CMK (cell line): ENCODE measurements around the gene TMEM80.
A peak's percentile ranks its signal among the peaks of the same experiment; 100 is the strongest.
"Not testable (repeated sequence)": the region's sequence is repeated elsewhere in the genome, so short reads cannot be mapped to it uniquely, and the experiment has no call there.

ENCODE experiments used
- DNase-seq: peaks from one replicate; pipeline ENCODE4 v3.0.0-alpha.2; 2010; ENCODE audit warnings: low read depth

The TMEM80 gene

GRCh38 chr11:695538-696248 lies at the start of gene TMEM80:
Gene TMEM80, plus strand, starts transcription at chr11:695816. Its CDS starts 12 bp downstream, at chr11:695828.
- DNase-seq = peak; percentile 65

- no peak for DNase-seq
Measured at GRCh38 chr11:646214-646613, 49.4 kb upstream of the TMEM80 start.

GRCh38 chr11:647672-648158 lies 47.9 kb upstream of the TMEM80 start:
- DNase-seq = not testable (repeated sequence)

- no peak for DNase-seq
Measured at GRCh38 chr11:650482-650881, 45.1 kb upstream of the TMEM80 start.

DNA sequence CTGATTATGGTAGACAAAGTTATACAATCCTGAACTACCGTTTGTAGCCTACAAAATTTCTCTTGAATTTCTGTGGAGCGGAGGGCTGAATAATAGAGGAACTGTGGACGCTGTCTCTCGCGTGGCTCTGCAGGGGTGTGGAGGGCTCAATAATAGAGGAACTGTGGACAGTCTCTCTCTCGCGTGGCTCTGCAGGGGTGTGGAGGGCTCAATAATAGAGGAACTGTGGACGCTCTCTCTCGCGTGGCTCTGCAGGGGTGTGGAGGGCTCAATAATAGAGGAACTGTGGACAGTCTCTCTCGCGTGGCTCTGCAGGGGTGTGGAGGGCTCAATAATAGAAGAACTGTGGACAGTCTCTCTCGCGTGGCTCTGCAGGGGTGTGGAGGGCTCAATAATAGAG lies 42.5 kb upstream of the TMEM80 start:
- DNase-seq = not testable (repeated sequence)

GRCh38 chr11:653837-654236 lies 41.8 kb upstream of the TMEM80 start:
- DNase-seq = no peak

- not testable (repeated sequence) for DNase-seq
Measured at GRCh38 chr11:654444-654843, 41.2 kb upstream of the TMEM80 start.

GRCh38 chr11:655036-655726 lies 40.4 kb upstream of the TMEM80 start:
- DNase-seq = no peak

DNA sequence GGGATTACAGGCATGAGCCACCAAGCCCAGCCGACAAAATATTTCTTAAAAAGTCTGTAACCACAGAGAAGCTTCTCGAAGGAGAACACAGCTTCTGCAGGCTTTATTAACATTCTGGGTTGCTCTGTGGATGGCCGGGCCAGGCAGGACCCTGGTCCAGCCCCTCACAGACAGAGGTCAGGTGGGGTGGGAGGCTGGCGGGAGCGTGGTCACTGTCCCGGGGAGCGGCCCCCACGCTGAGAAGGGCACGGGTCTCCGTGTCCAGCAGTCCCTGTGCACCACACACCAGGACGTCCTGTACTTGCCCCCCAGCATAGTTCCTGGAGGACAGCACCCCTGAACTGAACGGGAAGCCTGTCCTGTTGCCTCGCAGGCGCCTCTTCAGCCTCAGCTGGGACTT lies 39.2 kb upstream of the TMEM80 start:
- DNase-seq = no peak

DNA sequence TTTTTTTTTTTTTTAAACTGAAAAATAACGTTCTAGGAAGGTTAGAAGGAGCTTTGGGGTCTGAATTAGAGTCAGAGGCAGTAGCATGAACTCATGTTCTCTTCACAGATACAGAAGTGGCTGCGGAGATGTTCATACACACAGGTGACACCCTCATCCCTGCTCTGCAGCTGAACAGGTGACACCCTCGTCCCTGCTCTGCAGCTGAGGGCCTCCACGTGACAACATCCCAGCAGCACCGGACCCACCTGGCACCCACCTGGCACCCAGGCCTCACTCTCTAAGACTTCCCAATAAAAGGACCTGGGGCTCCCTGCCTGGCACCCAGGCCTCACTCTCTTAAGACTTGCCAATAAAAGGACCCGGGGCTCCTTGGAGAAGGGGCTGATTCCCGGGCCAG lies 38.8 kb upstream of the TMEM80 start:
- DNase-seq = no peak

- DNase-seq = no peak
Measured at GRCh38 chr11:657691-658126, 37.9 kb upstream of the TMEM80 start.

- no peak for DNase-seq
Measured at GRCh38 chr11:659532-660085, 36.0 kb upstream of the TMEM80 start.

GRCh38 chr11:660281-660680 lies 35.3 kb upstream of the TMEM80 start:
- DNase-seq = no peak

- no peak for DNase-seq
Measured at GRCh38 chr11:660681-661444, 34.8 kb upstream of the TMEM80 start.

DNA sequence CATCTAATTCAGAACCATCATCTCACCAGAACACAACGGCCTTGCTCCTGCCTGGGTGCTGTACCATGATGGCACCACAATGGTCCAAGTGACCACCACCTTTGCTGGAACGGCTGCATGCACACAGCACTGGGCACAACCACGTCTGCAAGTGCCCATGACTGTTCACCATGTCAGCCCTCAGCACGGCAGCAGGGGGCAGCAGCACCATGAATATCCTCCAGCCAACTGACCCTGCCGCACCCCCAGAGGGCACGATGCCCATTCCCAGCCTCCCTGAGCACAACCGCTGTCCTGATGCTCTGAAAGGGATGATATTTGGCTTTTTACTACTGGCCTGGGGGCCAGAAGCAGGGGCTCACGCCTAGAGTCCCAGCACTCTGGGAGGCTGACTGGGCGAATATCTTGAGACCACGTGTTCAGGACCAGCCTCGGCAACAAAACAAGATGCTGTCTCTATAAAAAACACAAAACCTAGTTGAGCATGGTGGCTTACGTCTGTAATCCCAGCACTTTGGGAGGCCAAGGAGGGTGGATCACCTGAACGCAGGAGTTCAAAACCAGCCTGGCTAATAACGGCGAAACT lies 32.8 kb upstream of the TMEM80 start:
- DNase-seq = no peak

DNA sequence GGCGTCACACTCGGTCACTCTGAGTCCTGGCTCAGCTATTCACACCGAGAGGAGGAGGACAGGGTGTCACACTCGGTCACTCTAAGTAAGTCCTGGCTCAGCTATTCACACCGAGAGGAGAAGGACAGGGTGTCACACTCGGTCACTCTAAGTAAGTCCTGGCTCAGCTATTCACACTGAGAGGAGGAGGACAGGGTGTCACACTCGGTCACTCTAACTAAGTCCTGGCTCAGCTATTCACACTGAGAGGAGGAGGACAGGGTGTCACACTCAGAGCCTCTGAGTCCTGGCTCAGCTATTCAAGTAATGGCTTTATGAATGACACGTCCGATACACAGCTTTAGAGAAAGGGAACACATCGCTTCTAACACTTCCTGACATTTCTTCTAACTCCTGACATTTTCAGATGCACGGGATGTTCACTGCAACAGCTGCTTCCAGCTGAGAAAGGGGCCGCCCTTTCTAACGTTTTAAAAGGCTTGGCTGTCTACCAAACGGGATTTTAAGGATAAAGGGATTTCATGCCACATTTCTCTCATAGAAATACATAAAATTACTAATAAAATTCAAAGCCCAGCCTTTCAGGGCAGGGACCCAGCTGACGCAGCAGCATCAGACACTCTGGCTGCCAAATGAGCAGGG lies 30.4 kb upstream of the TMEM80 start:
- no peak for DNase-seq

GRCh38 chr11:665704-666281 lies 29.8 kb upstream of the TMEM80 start:
- no peak for DNase-seq

DNA sequence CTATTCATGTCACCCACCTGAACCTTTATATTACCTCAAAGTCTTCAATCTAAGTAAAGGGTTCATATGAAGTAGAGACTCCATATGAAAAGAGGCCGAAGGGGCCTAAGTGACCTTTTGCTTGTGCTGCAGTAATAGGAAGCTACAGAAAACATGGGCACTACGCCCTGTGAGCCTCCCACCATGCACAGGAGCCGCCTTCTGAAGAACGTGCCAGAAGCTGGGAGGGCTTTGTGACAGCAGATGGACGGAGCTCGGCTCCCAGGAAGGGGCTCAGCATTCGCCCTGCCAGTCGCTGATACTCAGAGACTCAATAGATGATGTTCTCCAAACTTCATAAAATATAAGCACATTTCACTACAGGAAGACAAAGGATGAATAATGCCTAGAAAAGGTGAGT lies 21.8 kb upstream of the TMEM80 start:
- no peak for DNase-seq

DNA sequence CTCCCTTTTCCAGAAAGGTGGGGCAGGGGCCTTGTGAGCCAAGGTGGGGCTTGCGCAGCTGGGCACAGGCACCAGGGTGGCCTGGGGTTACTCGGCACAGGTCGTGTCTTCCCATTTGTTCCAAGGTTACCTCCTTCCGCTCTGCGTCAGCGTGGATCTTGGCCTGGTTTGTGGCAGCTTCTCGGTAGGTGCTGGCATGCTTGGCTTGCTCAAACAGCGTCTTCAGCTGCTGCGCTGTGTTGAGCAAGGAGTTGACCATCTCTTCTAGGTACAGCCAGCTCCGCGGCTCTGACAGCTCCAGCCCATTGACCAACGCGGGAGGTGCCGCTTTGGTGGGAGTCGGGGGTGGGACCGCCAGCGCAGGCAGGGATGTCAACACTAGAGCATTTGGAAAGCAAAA lies 21.2 kb upstream of the TMEM80 start:
- DNase-seq = no peak

- no peak for DNase-seq
Measured at GRCh38 chr11:678297-678696, 17.3 kb upstream of the TMEM80 start.
